Parathyroid adenoma (tissue), 2 donors: ENCODE data around the gene PLCB1.
A peak's percentile ranks its signal among the peaks of the same experiment; 100 is the strongest.

ENCODE experiments used
- H2AFZ ChIP-seq: fragments of 300-600 bp; sonication (generic); one replicate; pipeline ENCODE4 v1.7.0; 2017; ENCODE audit warnings: antibody characterized with exemption, mild to moderate bottlenecking
- H3K27ac ChIP-seq: fragments of 300-600 bp; sonication (generic); one replicate; pipeline ENCODE4 v1.7.0; 2017
- H3K27me3 ChIP-seq: fragments of 300-600 bp; sonication (generic); one replicate; pipeline ENCODE4 v1.7.0; 2017; ENCODE audit warnings: low read length; ENCODE audit not compliant: control insufficient read depth, insufficient read depth
- H3K36me3 ChIP-seq: fragments of 300-600 bp; sonication (generic); one replicate; pipeline ENCODE4 v1.7.0; 2017; ENCODE audit warnings: low read length; ENCODE audit not compliant: control insufficient read depth, insufficient read depth
- H3K4me1 ChIP-seq: fragments of 300-600 bp; sonication (generic); one replicate; pipeline ENCODE4 v1.7.0; 2017; ENCODE audit warnings: control low read depth
- H3K4me2 ChIP-seq: fragments of 300-600 bp; sonication (generic); one replicate; pipeline ENCODE4 v1.7.0; 2017; ENCODE audit warnings: low read length
- H3K4me3 ChIP-seq: fragments of 300-600 bp; sonication (generic); one replicate; pipeline ENCODE4 v1.7.0; 2017; ENCODE audit warnings: low read depth, low read length
- H3K79me2 ChIP-seq: fragments of 300-600 bp; sonication (generic); one replicate; pipeline ENCODE4 v1.7.0; 2017; ENCODE audit warnings: control low read depth
- H3K9ac ChIP-seq: fragments of 300-600 bp; sonication (generic); one replicate; pipeline ENCODE4 v1.7.0; 2017; ENCODE audit warnings: mild to moderate bottlenecking
- H3K9me3 ChIP-seq: fragments of 300-600 bp; sonication (generic); one replicate; pipeline ENCODE4 v1.7.0; 2017; ENCODE audit warnings: low read length; ENCODE audit not compliant: control insufficient read depth
- TF ChIP-seq, protein P1 (sequence below): fragments of 300-600 bp; sonication (generic); IDR thresholded peaks from one replicate; pipeline ENCODE4 v1.7.0; 2017; ENCODE audit warnings: antibody characterized with exemption, mild to moderate bottlenecking
- donor health status: primary hyperparathyroidism.

The PLCB1 gene

DNA sequence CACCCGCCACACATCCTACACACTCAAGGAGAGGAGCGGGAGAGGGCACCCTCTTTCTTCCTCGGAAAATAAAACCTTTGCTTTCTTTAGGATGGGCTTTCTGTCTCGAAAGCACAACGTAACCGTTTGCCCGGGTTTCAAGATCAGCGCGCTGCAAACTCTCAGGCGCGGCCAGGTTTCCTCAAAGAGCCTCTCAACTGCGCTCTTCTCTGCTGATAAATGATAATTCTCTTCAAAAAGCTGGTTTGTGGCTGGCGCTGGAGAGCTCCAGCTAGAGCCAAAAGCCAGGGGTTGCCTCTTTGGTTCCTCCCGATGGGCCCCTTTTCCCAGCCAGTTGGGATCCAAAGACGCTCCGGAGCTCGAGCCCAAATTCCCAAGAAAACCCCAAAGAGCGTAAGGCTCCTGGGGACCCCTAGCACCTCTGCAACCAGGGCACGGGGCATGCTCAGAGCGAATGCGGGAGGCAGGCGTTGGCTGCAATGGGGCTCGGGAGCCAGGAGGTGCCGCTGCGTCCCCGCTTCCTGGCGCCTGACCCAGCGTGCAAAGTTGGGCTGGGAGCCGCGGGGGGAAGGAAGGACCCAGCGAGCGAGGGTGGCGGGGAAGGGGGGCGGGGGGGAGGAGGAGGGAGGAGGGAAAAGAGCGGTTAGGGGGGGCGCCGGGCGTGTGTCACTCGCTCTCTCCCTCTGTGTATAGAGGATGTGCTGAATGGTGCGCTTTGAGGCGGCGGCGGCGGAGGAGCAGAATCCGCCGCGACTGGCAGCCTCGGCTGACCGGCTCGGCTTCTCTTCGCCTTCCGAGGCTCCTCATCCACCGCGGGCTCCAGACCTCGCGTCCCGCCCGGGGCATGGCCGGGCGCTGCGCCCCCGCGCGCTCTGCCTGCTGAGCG, at the start of gene PLCB1:
Gene PLCB1 (plus strand): TSS at position 669 of the 886 bp plus-strand sequence. CDS start 386 bp downstream, outside the sequence.
- peaks cover 20% of the 10 kb centered on the region for H3K4me1 ChIP-seq
- H2AFZ ChIP-seq, result peak within 1 kb of the TSS; percentile 100
- peak within 1 kb of the TSS; percentile 83 for H3K27ac ChIP-seq
- H3K36me3 ChIP-seq, result no peaks in the 10 kb centered on the region
- H3K79me2 ChIP-seq, result peaks cover 24% of the 10 kb centered on the region
- peak within 1 kb of the TSS; percentile 85 for H3K4me2 ChIP-seq
- TF ChIP-seq, protein P1, sequence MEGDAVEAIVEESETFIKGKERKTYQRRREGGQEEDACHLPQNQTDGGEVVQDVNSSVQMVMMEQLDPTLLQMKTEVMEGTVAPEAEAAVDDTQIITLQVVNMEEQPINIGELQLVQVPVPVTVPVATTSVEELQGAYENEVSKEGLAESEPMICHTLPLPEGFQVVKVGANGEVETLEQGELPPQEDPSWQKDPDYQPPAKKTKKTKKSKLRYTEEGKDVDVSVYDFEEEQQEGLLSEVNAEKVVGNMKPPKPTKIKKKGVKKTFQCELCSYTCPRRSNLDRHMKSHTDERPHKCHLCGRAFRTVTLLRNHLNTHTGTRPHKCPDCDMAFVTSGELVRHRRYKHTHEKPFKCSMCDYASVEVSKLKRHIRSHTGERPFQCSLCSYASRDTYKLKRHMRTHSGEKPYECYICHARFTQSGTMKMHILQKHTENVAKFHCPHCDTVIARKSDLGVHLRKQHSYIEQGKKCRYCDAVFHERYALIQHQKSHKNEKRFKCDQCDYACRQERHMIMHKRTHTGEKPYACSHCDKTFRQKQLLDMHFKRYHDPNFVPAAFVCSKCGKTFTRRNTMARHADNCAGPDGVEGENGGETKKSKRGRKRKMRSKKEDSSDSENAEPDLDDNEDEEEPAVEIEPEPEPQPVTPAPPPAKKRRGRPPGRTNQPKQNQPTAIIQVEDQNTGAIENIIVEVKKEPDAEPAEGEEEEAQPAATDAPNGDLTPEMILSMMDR, result peak; percentile 87
- peak within 1 kb of the TSS; percentile 15 for H3K9ac ChIP-seq
- H3K27me3 ChIP-seq, result no peaks in the 10 kb centered on the region
- peak within 1 kb of the TSS; percentile 75 for H3K4me3 ChIP-seq
- no peaks in the 10 kb centered on the region for H3K9me3 ChIP-seq

DNA sequence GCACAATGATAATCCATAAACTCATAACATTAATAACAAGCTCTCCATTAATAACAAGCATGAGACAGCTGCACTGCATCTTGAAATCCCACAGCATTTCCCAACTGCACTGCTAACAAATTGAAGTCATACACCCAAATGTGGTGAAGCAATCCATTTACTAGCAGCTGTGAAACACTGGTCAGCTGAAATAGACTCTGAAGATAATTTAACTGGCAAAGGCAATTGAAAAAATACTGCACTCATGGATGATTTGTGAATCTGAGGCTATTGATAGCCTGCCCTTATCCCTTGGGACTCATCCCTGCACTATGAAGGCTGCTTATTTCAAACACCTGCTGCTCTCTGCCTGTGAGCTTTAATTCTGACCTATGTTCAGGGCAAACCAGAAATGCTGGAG, 49.1 kb upstream of the PLCB1 start:
- TF ChIP-seq, protein P1, result no peak
- Histone ChIP-seq H3K4me1 (peaks cover 4% of the 10 kb centered on the region), H3K4me3 (no peak overlapping the region), H3K4me2 (no peak overlapping the region), H3K27me3 (no peaks in the 10 kb centered on the region), H3K9me3 (no peaks in the 10 kb centered on the region), H2AFZ (no peak overlapping the region), H3K9ac (no peak overlapping the region), H3K36me3 (no peaks in the 10 kb centered on the region), H3K79me2 (no peaks in the 10 kb centered on the region), H3K27ac (no peak overlapping the region)

DNA sequence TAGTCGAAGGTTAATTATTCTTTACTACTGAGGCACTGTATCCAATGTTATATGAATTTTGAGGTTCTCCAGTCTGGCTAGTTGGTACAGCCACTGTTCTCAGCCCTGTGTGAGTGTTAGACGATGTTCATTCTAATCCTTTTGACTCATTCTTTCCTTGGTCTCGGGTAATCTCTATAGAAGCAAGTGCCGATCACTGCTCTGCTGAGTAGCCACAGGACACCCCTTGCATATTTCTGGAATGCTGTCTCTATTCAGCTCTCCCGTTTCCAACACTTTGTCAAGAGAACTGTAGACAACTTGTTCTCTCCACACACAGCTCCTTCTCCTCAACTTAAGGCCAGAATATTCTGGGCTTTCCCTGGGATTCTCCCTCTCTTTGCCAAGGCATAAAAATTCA, 42.4 kb upstream of the PLCB1 start:
- H3K4me1 ChIP-seq, result peaks cover 8% of the 10 kb centered on the region
- no peak overlapping the region for H3K27ac ChIP-seq
- H2AFZ ChIP-seq, result peak overlapping the region; percentile 7
- H3K9me3 ChIP-seq, result no peaks in the 10 kb centered on the region
- H3K4me3 ChIP-seq, result no peak overlapping the region
- H3K36me3 ChIP-seq, result no peaks in the 10 kb centered on the region
- no peak overlapping the region for H3K4me2 ChIP-seq
- no peaks in the 10 kb centered on the region for H3K27me3 ChIP-seq
- TF ChIP-seq, protein P1, result no peak
- H3K9ac ChIP-seq, result no peak overlapping the region
- no peaks in the 10 kb centered on the region for H3K79me2 ChIP-seq

DNA sequence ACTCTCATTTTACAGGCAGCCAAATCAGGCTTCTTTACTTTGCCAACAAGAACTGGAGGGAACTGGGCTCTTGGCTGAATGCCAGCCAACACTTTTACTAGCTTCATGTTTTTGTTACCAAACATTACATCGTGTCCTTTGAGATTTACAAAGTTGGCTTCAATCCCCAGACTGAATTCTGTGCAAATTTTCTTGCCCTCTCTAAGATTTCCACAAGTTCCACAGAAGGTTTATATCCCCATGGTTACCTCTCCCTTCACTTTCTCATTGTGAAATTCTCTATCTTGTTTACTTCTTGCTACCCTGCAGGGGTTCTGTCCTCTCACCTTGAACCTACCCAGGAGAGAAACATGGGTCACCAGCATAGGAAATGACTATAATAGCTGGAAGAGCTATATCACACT, 37.6 kb upstream of the PLCB1 start:
- Histone ChIP-seq H3K4me2 (no peak overlapping the region), H3K9me3 (no peaks in the 10 kb centered on the region), H3K4me1 (peaks cover 4% of the 10 kb centered on the region), H3K36me3 (no peaks in the 10 kb centered on the region), H3K27me3 (no peaks in the 10 kb centered on the region), H3K79me2 (no peaks in the 10 kb centered on the region), H2AFZ (no peak overlapping the region), H3K9ac (no peak overlapping the region), H3K4me3 (no peak overlapping the region), H3K27ac (peak overlapping the region; percentile 33)
- TF ChIP-seq, protein P1, result no peak
